SK-N-SH treated with all-trans-retinoic acid at 6 μM for 48 hours (cell line): ENCODE data around the gene FOXO1.

ENCODE experiments used
- OSR1 ChIP-seq: fragments of 250-450 bp; sonication (Bioruptor Pico); IDR thresholded peaks from 2 replicates; pipeline ENCODE4 v1.8.0; 2022; ENCODE audit warnings: moderate library complexity, mild to moderate bottlenecking, inconsistent platforms
- ZFP3 ChIP-seq: fragments of 250-450 bp; sonication (Bioruptor Pico); IDR thresholded peaks from 2 replicates; pipeline ENCODE4 v1.5.0; 2020; ENCODE audit warnings: mild to moderate bottlenecking, moderate library complexity
- TF ChIP-seq, protein P1 (sequence below): fragments of 250-450 bp; sonication (Bioruptor Pico); IDR thresholded peaks from 2 replicates; pipeline ENCODE4 v1.8.0; 2020; ENCODE audit warnings: mild to moderate bottlenecking, moderate library complexity, borderline replicate concordance

- TF ChIP-seq ZFP3 (CRISPR knock-in tag) (no peak), OSR1 (no peak)
- TF ChIP-seq, protein P1, sequence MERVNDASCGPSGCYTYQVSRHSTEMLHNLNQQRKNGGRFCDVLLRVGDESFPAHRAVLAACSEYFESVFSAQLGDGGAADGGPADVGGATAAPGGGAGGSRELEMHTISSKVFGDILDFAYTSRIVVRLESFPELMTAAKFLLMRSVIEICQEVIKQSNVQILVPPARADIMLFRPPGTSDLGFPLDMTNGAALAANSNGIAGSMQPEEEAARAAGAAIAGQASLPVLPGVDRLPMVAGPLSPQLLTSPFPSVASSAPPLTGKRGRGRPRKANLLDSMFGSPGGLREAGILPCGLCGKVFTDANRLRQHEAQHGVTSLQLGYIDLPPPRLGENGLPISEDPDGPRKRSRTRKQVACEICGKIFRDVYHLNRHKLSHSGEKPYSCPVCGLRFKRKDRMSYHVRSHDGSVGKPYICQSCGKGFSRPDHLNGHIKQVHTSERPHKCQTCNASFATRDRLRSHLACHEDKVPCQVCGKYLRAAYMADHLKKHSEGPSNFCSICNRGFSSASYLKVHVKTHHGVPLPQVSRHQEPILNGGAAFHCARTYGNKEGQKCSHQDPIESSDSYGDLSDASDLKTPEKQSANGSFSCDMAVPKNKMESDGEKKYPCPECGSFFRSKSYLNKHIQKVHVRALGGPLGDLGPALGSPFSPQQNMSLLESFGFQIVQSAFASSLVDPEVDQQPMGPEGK, result no peak
These were observed 159.6 kb downstream of the FOXO1 start for GRCh38 chr13:40506592-40507446.
